ENCODE results near the gene SPTSSA.
"Not testable (repeated sequence)": the region's sequence is repeated elsewhere in the genome, so short reads cannot be mapped to it uniquely, and the experiment has no call there.

Gene SPTSSA

DNA sequence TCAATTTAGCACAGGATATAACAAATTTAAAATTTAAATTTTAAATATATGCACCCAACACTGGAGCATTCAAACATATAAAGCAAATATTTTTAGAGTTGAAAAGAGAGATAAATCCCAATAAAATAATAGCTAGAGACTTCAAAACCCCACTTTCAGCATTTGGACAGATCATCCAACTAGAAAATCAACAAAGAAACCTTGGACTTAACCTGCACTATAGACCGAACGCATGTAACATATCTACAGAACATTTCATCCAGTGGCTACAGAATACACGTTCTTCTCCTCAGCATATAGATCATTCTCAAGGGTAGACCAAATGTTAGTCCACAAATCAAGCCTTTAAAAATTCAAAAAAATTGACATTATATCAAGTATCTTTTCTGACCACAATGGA is 64.0 kb downstream of the SPTSSA start:
- H3K9me3 ChIP-seq (ENCODE audit: insufficient read depth, low read length): no peaks in the 10 kb centered on the region
- H3K36me3 ChIP-seq (ENCODE audit: low read length): no peaks in the 10 kb centered on the region
- no peak overlapping the region for H2AFZ ChIP-seq (ENCODE audit: low read depth, low read length, severe bottlenecking)
- H3K9me2 ChIP-seq (replicated peaks; ENCODE audit: insufficient read depth, low read length): no peaks in the 10 kb centered on the region
- TF ChIP-seq CTCF (IDR thresholded peaks at IDR 0.05; ENCODE audit: insufficient read depth, low read length, poor library complexity, severe bottlenecking) (no peak), EZH2phosphoT487 (conservative IDR thresholded peaks at IDR 0.05; ENCODE audit: low read length) (no peak)
- no peaks in the 10 kb centered on the region for H3K79me2 ChIP-seq (ENCODE audit: insufficient read depth, low read length)
- no peak overlapping the region for H3K27ac ChIP-seq (ENCODE audit: low read depth, low read length)
- H3K4me2 ChIP-seq (ENCODE audit: low read depth, low read length, poor library complexity, severe bottlenecking): no peak overlapping the region
- H3K4me3 ChIP-seq (ENCODE audit: insufficient read depth, low read length, poor library complexity, severe bottlenecking): no peak overlapping the region
- no peaks in the 10 kb centered on the region for H4K20me1 ChIP-seq (ENCODE audit: low read depth, low read length)
- H3K27me3 ChIP-seq (ENCODE audit: low read length): no peaks in the 10 kb centered on the region
- no peaks in the 10 kb centered on the region for H3F3A ChIP-seq (ENCODE audit: insufficient read depth)
- no peak overlapping the region for H3K9ac ChIP-seq (ENCODE audit: low read length)

DNA sequence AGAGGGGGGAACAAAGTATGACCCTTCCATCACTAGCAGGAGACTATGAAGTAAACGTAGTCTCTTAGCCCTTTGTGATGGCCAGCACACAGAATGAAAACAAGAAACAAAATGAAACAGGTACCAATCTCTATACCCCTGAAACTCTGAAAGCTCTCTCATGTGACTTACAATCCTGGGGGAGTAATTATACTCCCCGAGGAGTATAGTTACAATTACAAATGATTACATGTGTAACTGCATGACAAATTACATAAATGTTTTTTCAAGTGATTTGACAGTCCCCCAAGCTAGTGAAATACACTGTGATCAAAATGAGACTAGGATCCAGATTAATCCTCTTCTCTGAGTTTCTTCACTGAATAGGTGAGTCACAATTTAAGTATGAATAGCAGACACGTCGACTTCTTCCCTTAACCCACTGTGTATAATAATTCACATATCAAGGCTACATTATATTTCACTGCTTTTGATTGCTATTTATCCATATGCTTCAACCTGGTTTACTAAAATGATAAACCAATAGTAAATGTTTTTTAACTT is 74.0 kb downstream of the SPTSSA start:
- H3K9me2 ChIP-seq (replicated peaks; ENCODE audit: insufficient read depth, low read length): no peaks in the 10 kb centered on the region
- H2AFZ ChIP-seq (ENCODE audit: low read depth, low read length, severe bottlenecking): no peak overlapping the region
- no peaks in the 10 kb centered on the region for H3K27me3 ChIP-seq (ENCODE audit: low read length)
- no peaks in the 10 kb centered on the region for H4K20me1 ChIP-seq (ENCODE audit: low read depth, low read length)
- H3K4me2 ChIP-seq (ENCODE audit: low read depth, low read length, poor library complexity, severe bottlenecking): no peak overlapping the region
- no peaks in the 10 kb centered on the region for H3F3A ChIP-seq (ENCODE audit: insufficient read depth)
- no peak for TF ChIP-seq CTCF (IDR thresholded peaks at IDR 0.05; ENCODE audit: insufficient read depth, low read length, poor library complexity, severe bottlenecking)
- H3K36me3 ChIP-seq (ENCODE audit: low read length): no peaks in the 10 kb centered on the region
- no peak overlapping the region for H3K4me3 ChIP-seq (ENCODE audit: insufficient read depth, low read length, poor library complexity, severe bottlenecking)
- no peaks in the 10 kb centered on the region for H3K9me3 ChIP-seq (ENCODE audit: insufficient read depth, low read length)
- H3K79me2 ChIP-seq (ENCODE audit: insufficient read depth, low read length): no peaks in the 10 kb centered on the region
- no peak overlapping the region for H3K27ac ChIP-seq (ENCODE audit: low read depth, low read length)
- H3K9ac ChIP-seq (ENCODE audit: low read length): no peak overlapping the region

GRCh38 chr14:34386865-34387485 is 75.1 kb downstream of the SPTSSA start:
- H3K9ac ChIP-seq (ENCODE audit: low read length): no peak overlapping the region
- no peaks in the 10 kb centered on the region for H4K20me1 ChIP-seq (ENCODE audit: low read depth, low read length)
- no peaks in the 10 kb centered on the region for H3F3A ChIP-seq (ENCODE audit: insufficient read depth)
- no peak for TF ChIP-seq EZH2phosphoT487 (conservative IDR thresholded peaks at IDR 0.05; ENCODE audit: low read length)
- no peak for TF ChIP-seq CTCF (IDR thresholded peaks at IDR 0.05; ENCODE audit: insufficient read depth, low read length, poor library complexity, severe bottlenecking)
- no peaks in the 10 kb centered on the region for H3K9me2 ChIP-seq (replicated peaks; ENCODE audit: insufficient read depth, low read length)
- no peaks in the 10 kb centered on the region for H3K36me3 ChIP-seq (ENCODE audit: low read length)
- H3K79me2 ChIP-seq (ENCODE audit: insufficient read depth, low read length): no peaks in the 10 kb centered on the region
- no peak overlapping the region for H3K4me3 ChIP-seq (ENCODE audit: insufficient read depth, low read length, poor library complexity, severe bottlenecking)
- no peaks in the 10 kb centered on the region for H3K9me3 ChIP-seq (ENCODE audit: insufficient read depth, low read length)
- H3K27ac ChIP-seq (ENCODE audit: low read depth, low read length): no peak overlapping the region
- H2AFZ ChIP-seq (ENCODE audit: low read depth, low read length, severe bottlenecking): no peak overlapping the region
- no peaks in the 10 kb centered on the region for H3K27me3 ChIP-seq (ENCODE audit: low read length)
- H3K4me2 ChIP-seq (ENCODE audit: low read depth, low read length, poor library complexity, severe bottlenecking): no peak overlapping the region

DNA sequence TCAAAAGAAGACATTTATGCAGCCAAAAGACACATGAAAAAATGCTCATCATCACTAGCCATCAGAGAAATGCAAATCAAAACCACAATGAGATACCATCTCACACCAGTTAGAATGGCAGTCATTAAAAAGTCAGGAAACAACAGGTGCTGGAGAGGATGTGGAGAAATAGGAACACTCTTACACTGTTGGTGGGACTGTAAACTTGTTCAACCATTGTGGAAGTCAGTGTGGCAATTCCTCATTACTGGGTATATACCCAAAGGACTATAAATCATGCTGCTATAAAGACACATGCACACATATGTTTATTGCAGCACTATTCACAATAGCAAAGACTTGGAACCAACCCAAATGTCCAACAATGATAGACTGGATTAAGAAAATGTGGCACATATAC is 76.2 kb downstream of the SPTSSA start:
- H2AFZ ChIP-seq (ENCODE audit: low read depth, low read length, severe bottlenecking); H3K9me3 ChIP-seq (ENCODE audit: insufficient read depth, low read length); H3K36me3 ChIP-seq (ENCODE audit: low read length); H3F3A ChIP-seq (ENCODE audit: insufficient read depth); H3K27ac ChIP-seq (ENCODE audit: low read depth, low read length); H3K9ac ChIP-seq (ENCODE audit: low read length); H3K4me3 ChIP-seq (ENCODE audit: insufficient read depth, low read length, poor library complexity, severe bottlenecking); H3K27me3 ChIP-seq (ENCODE audit: low read length); H3K4me2 ChIP-seq (ENCODE audit: low read depth, low read length, poor library complexity, severe bottlenecking); H3K79me2 ChIP-seq (ENCODE audit: insufficient read depth, low read length); H4K20me1 ChIP-seq (ENCODE audit: low read depth, low read length); H3K9me2 ChIP-seq (replicated peaks; ENCODE audit: insufficient read depth, low read length): not testable (repeated sequence)
